HepG2 (cell line): ENCODE data around the gene FCN1. TPM values are rescaled to one million over a fixed set of nuclear protein-coding genes. Genes with fewer than 3 reads are reported as not detected.

Experiments
- LRRFIP1 ChIP-seq: sonication (generic); formaldehyde crosslinking; conservative IDR thresholded peaks from 2 replicates; pipeline ENCODE4 v1.4.0; 2020; ENCODE audit warnings: missing genetic modification reagents
- MTERF4 ChIP-seq: sonication (generic); formaldehyde crosslinking; IDR thresholded peaks from 2 replicates; pipeline ENCODE4 v1.8.0; 2023; ENCODE audit warnings: mild to moderate bottlenecking, missing genetic modification reagents
- PLSCR1 ChIP-seq: sonication (generic); formaldehyde crosslinking; IDR thresholded peaks from 2 replicates; pipeline ENCODE4 v1.5.0; 2020; ENCODE audit warnings: missing genetic modification reagents, mild to moderate bottlenecking, borderline replicate concordance
- SP5 ChIP-seq: IDR thresholded peaks from 2 replicates; pipeline ENCODE4 v1.6.1; 2016; ENCODE audit warnings: low read depth, borderline replicate concordance
- polyA plus RNA-seq, 8 experiments: library from polyadenylated mRNA; depleted of rRNA in 3 of 8; stranded (reverse) in 7 of 8; unstranded in 1 of 8; fragments of >200 nt; fragmentation: Illumina TruSeq in 4 of 8; extraction: Trizol in 4 of 8; gene quantifications; 2 replicates each; pipeline versions ENCODE4 v1.2.1 to v1.2.3, GENCODE V29; 2011 to 2016; ENCODE audit warnings: low read depth in 4 of 8, missing spikeins in 1 of 8, mixed read lengths in 1 of 8; ENCODE audit not compliant: insufficient read depth in 1 of 8
- total RNA-seq, 5 experiments: library from RNA; depleted of rRNA; stranded (reverse); fragments of >200 nt; fragmentation: Illumina TruSeq; extraction: Trizol; gene quantifications; 2 replicates each; pipeline ENCODE4 v1.2.3, GENCODE V29; 2016; ENCODE audit warnings: low read depth in 1 of 5
- TF ChIP-seq, protein P1 (sequence below): sonication (generic); formaldehyde crosslinking; IDR thresholded peaks from 2 replicates; pipeline ENCODE4 v1.5.0; 2020; ENCODE audit warnings: mild to moderate bottlenecking, missing genetic modification reagents
- TF ChIP-seq, protein P2 (sequence below): sonication (generic); formaldehyde crosslinking; IDR thresholded peaks from 2 replicates; pipeline ENCODE4 v1.8.0; 2022; ENCODE audit warnings: mild to moderate bottlenecking, missing genetic modification reagents; ENCODE audit not compliant: insufficient replicate concordance

Gene FCN1
- total and polyA plus RNA-seq, 2 of the 13 experiments (the other 11 are each of a cell fraction or from before 2014, with no cell fraction given): not detected

DNA sequence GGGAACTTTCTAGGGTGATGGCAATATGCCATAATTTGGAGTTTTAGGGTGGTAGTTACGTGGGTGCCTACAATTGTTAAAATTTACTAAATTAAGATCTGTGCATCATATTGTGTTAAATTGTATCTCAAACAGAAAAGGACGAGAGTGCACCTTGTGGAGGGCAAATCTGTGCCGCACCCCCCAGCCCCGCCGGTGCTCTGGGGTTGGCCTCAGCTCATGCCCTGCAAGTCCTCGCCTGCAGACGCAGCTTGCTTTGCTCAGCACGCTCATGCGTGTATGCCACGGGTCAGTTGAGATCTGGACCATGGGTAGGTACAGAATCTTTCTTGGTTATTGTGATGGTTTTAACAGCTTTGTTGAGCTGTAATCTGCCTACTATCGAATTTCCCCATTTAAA, 33.7 kb upstream of the FCN1 start (continued):
- TF ChIP-seq LRRFIP1 (CRISPR knock-in tag) (no peak), SP5 (CRISPR knock-in tag) (no peak), PLSCR1 (CRISPR knock-in tag) (no peak), MTERF4 (CRISPR knock-in tag) (no peak)
- TF ChIP-seq, protein P1, sequence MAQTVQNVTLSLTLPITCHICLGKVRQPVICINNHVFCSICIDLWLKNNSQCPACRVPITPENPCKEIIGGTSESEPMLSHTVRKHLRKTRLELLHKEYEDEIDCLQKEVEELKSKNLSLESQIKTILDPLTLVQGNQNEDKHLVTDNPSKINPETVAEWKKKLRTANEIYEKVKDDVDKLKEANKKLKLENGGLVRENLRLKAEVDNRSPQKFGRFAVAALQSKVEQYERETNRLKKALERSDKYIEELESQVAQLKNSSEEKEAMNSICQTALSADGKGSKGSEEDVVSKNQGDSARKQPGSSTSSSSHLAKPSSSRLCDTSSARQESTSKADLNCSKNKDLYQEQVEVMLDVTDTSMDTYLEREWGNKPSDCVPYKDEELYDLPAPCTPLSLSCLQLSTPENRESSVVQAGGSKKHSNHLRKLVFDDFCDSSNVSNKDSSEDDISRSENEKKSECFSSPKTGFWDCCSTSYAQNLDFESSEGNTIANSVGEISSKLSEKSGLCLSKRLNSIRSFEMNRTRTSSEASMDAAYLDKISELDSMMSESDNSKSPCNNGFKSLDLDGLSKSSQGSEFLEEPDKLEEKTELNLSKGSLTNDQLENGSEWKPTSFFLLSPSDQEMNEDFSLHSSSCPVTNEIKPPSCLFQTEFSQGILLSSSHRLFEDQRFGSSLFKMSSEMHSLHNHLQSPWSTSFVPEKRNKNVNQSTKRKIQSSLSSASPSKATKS (CRISPR knock-in tag): no peak
- TF ChIP-seq, protein P2, sequence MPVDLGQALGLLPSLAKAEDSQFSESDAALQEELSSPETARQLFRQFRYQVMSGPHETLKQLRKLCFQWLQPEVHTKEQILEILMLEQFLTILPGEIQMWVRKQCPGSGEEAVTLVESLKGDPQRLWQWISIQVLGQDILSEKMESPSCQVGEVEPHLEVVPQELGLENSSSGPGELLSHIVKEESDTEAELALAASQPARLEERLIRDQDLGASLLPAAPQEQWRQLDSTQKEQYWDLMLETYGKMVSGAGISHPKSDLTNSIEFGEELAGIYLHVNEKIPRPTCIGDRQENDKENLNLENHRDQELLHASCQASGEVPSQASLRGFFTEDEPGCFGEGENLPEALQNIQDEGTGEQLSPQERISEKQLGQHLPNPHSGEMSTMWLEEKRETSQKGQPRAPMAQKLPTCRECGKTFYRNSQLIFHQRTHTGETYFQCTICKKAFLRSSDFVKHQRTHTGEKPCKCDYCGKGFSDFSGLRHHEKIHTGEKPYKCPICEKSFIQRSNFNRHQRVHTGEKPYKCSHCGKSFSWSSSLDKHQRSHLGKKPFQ (CRISPR knock-in tag): no peak
